ENCODE results near the gene DNAI2. TPM values are rescaled to one million over a fixed set of nuclear protein-coding genes. Genes with fewer than 3 reads are reported as not detected.

Gene DNAI2
- total and polyA plus RNA-seq, 9 of the 15 experiments (the other 6 are each of a cell fraction or from before 2014, with no cell fraction given): not detected

DNA sequence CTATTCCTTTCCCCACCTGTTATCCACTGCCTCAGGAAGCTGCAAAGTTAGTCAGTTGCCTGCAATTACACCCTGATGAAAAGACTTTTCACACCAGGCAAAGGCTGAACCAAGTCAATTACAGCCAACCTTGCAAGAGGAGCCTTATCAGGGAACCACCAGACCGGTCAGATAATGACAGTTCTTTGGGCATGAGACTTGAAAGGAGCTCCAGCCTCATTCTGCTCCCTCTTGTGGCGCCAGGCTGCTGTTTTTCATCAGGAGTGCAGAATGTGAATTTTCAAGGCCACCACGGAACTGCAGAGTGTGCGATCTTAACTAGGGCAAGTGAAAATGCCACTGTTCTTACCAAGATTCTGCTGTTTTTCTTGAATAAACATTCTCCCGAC is 22.5 kb downstream of the DNAI2 start (continued):
- no peak for TF ChIP-seq ZBTB9 (CRISPR knock-in tag; IDR thresholded peaks at IDR 0.05)
- no peak for TF ChIP-seq FOXM1 (IDR thresholded peaks at IDR 0.05; ENCODE audit: low read depth)
- TF ChIP-seq FOXM1 (CRISPR knock-in tag; IDR thresholded peaks at IDR 0.05; ENCODE audit: low read depth): no peak
- TF ChIP-seq SRSF7 (optimal IDR thresholded peaks at IDR 0.05; ENCODE audit: low read depth, low read length): no peak
- TF ChIP-seq ZFP1 (CRISPR knock-in tag; IDR thresholded peaks at IDR 0.05): no peak
- TF ChIP-seq POLR2AphosphoS2 (IDR thresholded peaks at IDR 0.05; ENCODE audit: low read length): no peak
- no peak for TF ChIP-seq MEF2A (IDR thresholded peaks at IDR 0.05; ENCODE audit: control insufficient read depth, low read depth, low read length)
- TF ChIP-seq KLF10 (CRISPR knock-in tag; IDR thresholded peaks at IDR 0.05): no peak
- TF ChIP-seq ZHX1 (conservative IDR thresholded peaks at IDR 0.05; ENCODE audit: low read length): no peak
- no peak for TF ChIP-seq ZNF655 (CRISPR knock-in tag; IDR thresholded peaks at IDR 0.05)
- peak; percentile 24; the same call in 1 of the 2 replicates for TF ChIP-seq PHF21A (IDR thresholded peaks at IDR 0.05; ENCODE audit: borderline replicate concordance, low read depth)
- no peak for TF ChIP-seq ZFPM2 (CRISPR knock-in tag; IDR thresholded peaks at IDR 0.05)
- no peak for TF ChIP-seq ZNF311 (CRISPR knock-in tag; IDR thresholded peaks at IDR 0.05)
- TF ChIP-seq SREBF1 (IDR thresholded peaks at IDR 0.05; ENCODE audit: borderline replicate concordance, low read depth, low read length): no peak
- 0 out of 2 replicates have a peak, but pooled peaks have one; percentile 57 for TF ChIP-seq CREB3 (tag; conservative IDR thresholded peaks at IDR 0.05; ENCODE audit: low read depth)
- peak in 1 of 2 experiments; percentile 58; a peak in 1 of 4 replicates for TF ChIP-seq RCOR1 (IDR thresholded peaks at IDR 0.05; ENCODE audit: borderline replicate concordance in 1 of 2, low read depth in 2 of 2, low read length in 2 of 2)
- TF ChIP-seq, protein P1, sequence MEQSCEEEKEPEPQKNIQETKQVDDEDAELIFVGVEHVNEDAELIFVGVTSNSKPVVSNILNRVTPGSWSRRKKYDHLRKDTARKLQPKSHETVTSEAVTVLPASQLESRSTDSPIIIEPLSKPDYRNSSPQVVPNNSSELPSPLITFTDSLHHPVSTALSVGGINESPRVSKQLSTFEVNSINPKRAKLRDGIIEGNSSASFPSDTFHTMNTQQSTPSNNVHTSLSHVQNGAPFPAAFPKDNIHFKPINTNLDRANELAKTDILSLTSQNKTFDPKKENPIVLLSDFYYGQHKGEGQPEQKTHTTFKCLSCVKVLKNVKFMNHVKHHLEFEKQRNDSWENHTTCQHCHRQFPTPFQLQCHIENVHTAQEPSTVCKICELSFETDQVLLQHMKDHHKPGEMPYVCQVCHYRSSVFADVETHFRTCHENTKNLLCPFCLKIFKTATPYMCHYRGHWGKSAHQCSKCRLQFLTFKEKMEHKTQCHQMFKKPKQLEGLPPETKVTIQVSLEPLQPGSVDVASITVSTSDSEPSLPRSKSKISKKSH (CRISPR knock-in tag; IDR thresholded peaks at IDR 0.05): no peak
- no peak for TF ChIP-seq HBP1 (CRISPR knock-in tag; IDR thresholded peaks at IDR 0.05)
- TF ChIP-seq MEF2D (tag; conservative IDR thresholded peaks at IDR 0.05; ENCODE audit: low read depth): peak; percentile 69; the same call in 1 of the 2 replicates
- no peak for TF ChIP-seq NFYB (IDR thresholded peaks at IDR 0.05; ENCODE audit: extremely low read depth, insufficient read length)

Measured in K562 (cell line).